ENCODE measurements around the gene PDK4. TPM values are rescaled to one million over a fixed set of nuclear protein-coding genes. Genes with fewer than 3 reads are reported as not detected.

PDK4 gene
- total RNA-seq, 6 experiments from 2014 or later, result 7.9 to 109 (median 79.0) TPM

- H3K27ac ChIP-seq, result peak overlapping the region in 2 of 3 donors; percentile 93 to 94
- peaks cover 0 to 55% (median 26%) of the 10 kb centered on the region in 4 donors for H3K4me1 ChIP-seq
- TF ChIP-seq CTCF (IDR thresholded peaks at IDR 0.05), result no peak
- TF ChIP-seq POLR2A (IDR thresholded peaks at IDR 0.05), result no peak
- DNase-seq (no peak), ATAC-seq (no peak)
- no peaks in the 10 kb centered on the region for H3K9me3 ChIP-seq
- H3K4me3 ChIP-seq, result peak overlapping the region in 2 of 3 donors; percentile 23 to 37
- 55% methylated on average over 1 of the region's 1 CpG for WGBS (ENCODE audit: insufficient coverage, low coverage, low lambda C conversion rate, missing lambda C conversion rate)
- no peaks in the 10 kb centered on the region for H3K36me3 ChIP-seq
- intact Hi-C loops (cut with DNase I), result no loop called here
- H3K27me3 ChIP-seq, result no peaks in the 10 kb centered on the region
These were observed 50.6 kb downstream of the PDK4 start for GRCh38 chr7:95545673-95546072.

- intact Hi-C loops (cut with DNase I), result no loop called here
- DNase-seq (peak in 1 of 3 donors; percentile 64), ATAC-seq (peak; percentile 83 to 89 (median 87))
- Histone ChIP-seq H3K27ac (peak overlapping the region; percentile 56 to 94 (median 93)), H3K9me3 (no peaks in the 10 kb centered on the region), H3K36me3 (no peaks in the 10 kb centered on the region), H3K4me1 (peaks cover 0 to 51% (median 25%) of the 10 kb centered on the region in 4 donors), H3K27me3 (no peaks in the 10 kb centered on the region), H3K4me3 (peak overlapping the region in 2 of 3 donors; percentile 23 to 37)
- WGBS (ENCODE audit: insufficient coverage, low coverage, low lambda C conversion rate, missing lambda C conversion rate), result 11% methylated on average over 3 of the region's 3 CpGs
- TF ChIP-seq CTCF (IDR thresholded peaks at IDR 0.05) (peak; percentile 69 to 80 (median 74)), POLR2A (IDR thresholded peaks at IDR 0.05) (no peak)
These were observed 51.2 kb downstream of the PDK4 start for GRCh38 chr7:95545007-95545615.

GRCh38 chr7:95544171-95544570 lies 52.1 kb downstream of the PDK4 start:
- peak overlapping the region in 1 of 3 donors; percentile 93 for H3K27ac ChIP-seq
- no peak for TF ChIP-seq CTCF (IDR thresholded peaks at IDR 0.05)
- TF ChIP-seq POLR2A (IDR thresholded peaks at IDR 0.05), result no peak
- H3K36me3 ChIP-seq, result no peaks in the 10 kb centered on the region
- intact Hi-C loops (cut with DNase I), result loop anchor here in 1 of 2 donors (5.0 kb wide), 1 partner anchor 133 kb away; no protein-coding TSS in a partner anchor
- WGBS (ENCODE audit: insufficient coverage, low coverage, low lambda C conversion rate, missing lambda C conversion rate), result 53% methylated on average over 1 of the region's 1 CpG
- H3K9me3 ChIP-seq, result no peaks in the 10 kb centered on the region
- peaks cover 0 to 44% (median 21%) of the 10 kb centered on the region in 4 donors for H3K4me1 ChIP-seq
- no peak overlapping the region for H3K4me3 ChIP-seq
- no peak for DNase-seq
- no peaks in the 10 kb centered on the region for H3K27me3 ChIP-seq
- ATAC-seq, result no peak

GRCh38 chr7:95543312-95543711 lies 53.0 kb downstream of the PDK4 start:
- H3K9me3 ChIP-seq, result no peaks in the 10 kb centered on the region
- no peak overlapping the region for H3K27ac ChIP-seq
- H3K36me3 ChIP-seq, result no peaks in the 10 kb centered on the region
- no peaks in the 10 kb centered on the region for H3K27me3 ChIP-seq
- intact Hi-C loops (cut with DNase I), result loop anchor here in 1 of 2 donors (5.0 kb wide), 1 partner anchor 134 kb away; no protein-coding TSS in a partner anchor
- H3K4me3 ChIP-seq, result no peak overlapping the region
- TF ChIP-seq CTCF (IDR thresholded peaks at IDR 0.05) (no peak), POLR2A (IDR thresholded peaks at IDR 0.05) (no peak)
- DNase-seq, result no peak
- peaks cover 0 to 35% (median 16%) of the 10 kb centered on the region in 4 donors for H3K4me1 ChIP-seq
- 91% methylated on average over 6 of the region's 6 CpGs for WGBS (ENCODE audit: insufficient coverage, low coverage, low lambda C conversion rate, missing lambda C conversion rate)
- ATAC-seq, result no peak
